A549 (cell line): ENCODE results near the gene CIAPIN1. TPM values are rescaled to one million over a fixed set of nuclear protein-coding genes. Genes with fewer than 3 reads are reported as not detected.

ENCODE experiments used
- ATAC-seq, 2 experiments: fragments of 200-7000 bp in 1 of 2; fragments of >200 bp in 1 of 2; cut with Nextera tagmentation in 1 of 2; cut with Tn5 transposase in 1 of 2; 3 replicates each; pipeline versions ENCODE4 v1.8.0 to v1.9.1; 2018 to 2020; ENCODE audit warnings: mild to moderate bottlenecking in 1 of 2, moderate library complexity in 1 of 2
- CTCF ChIA-PET: fragments of 300-600 bp; sonication (Branson Sonifier 250); formaldehyde crosslinking; extraction: SDS; loops from one replicate; lab custom pipeline; 2021; ENCODE audit warnings: antibody characterized with exemption, inconsistent platforms; lab: Yijun Ruan, JAX
- POLR2A ChIA-PET: fragments of 350-600 bp; formaldehyde crosslinking; extraction: SDS; loops from one replicate; lab custom pipeline; 2021; ENCODE audit warnings: antibody characterized with exemption, inconsistent platforms; lab: Yijun Ruan, JAX
- DNase-seq, 2 experiments: peaks; one replicate each; pipeline versions ENCODE4 v3.0.0 to v3.0.0-alpha.2; 2011 to 2016; ENCODE audit warnings: low read depth in 1 of 2, low spot score in 1 of 2
- FAIRE-seq: peaks from 2 replicates; lab custom pipeline; 2011; peaks lifted over from hg19 to GRCh38; lab: Jason Lieb, UNC
- H3K27ac ChIP-seq, 2 experiments: fragments of >200 bp; sonication (Bioruptor Twin); formaldehyde crosslinking; 3 replicates each; pipeline ENCODE4 v1.5.1; 2016 to 2017
- H3K4me1 ChIP-seq: fragments of >200 bp; sonication (Bioruptor Twin); formaldehyde crosslinking; 3 replicates; pipeline ENCODE4 v1.6.1; 2016
- H3K4me2 ChIP-seq: fragments of >200 bp; sonication (Bioruptor Twin); formaldehyde crosslinking; 3 replicates; pipeline ENCODE4 v1.6.1; 2016
- H3K4me3 ChIP-seq: fragments of >200 bp; sonication (Bioruptor Twin); formaldehyde crosslinking; 3 replicates; pipeline ENCODE4 v1.5.1; 2016
- H3K9me3 ChIP-seq: fragments of >200 bp; sonication (Bioruptor Twin); formaldehyde crosslinking; 3 replicates; pipeline ENCODE4 v1.6.1; 2016
- BHLHE40 ChIP-seq: IDR thresholded peaks from 2 replicates; pipeline ENCODE4 v1.6.1; 2012; ENCODE audit warnings: low read depth, low read length, inconsistent platforms
- CBX8 ChIP-seq: fragments of 200-600 bp; sonication (generic); IDR thresholded peaks from 2 replicates; pipeline ENCODE4 v1.6.1; 2016
- CEBPB ChIP-seq, 2 experiments: fragments of >200 bp in 1 of 2; sonication (Bioruptor Twin) in 1 of 2; formaldehyde crosslinking in 1 of 2; IDR thresholded peaks; 2 replicates each; pipeline ENCODE4 v1.6.1; 2012 to 2016
- CHD2 ChIP-seq: fragments of 150-350 bp; IDR thresholded peaks from 2 replicates; pipeline ENCODE4 v1.6.1; 2014; ENCODE audit warnings: low read length; ENCODE audit not compliant: partially characterized antibody
- CTCF ChIP-seq: fragments of >200 bp; sonication (Bioruptor Twin); formaldehyde crosslinking; IDR thresholded peaks from 3 replicates; pipeline ENCODE4 v1.5.1; 2016
- E2F6 ChIP-seq: IDR thresholded peaks from 2 replicates; pipeline ENCODE4 v1.6.1; 2012; ENCODE audit warnings: low read depth, borderline replicate concordance
- EHF ChIP-seq: fragments of 250-450 bp; sonication (Bioruptor Pico); IDR thresholded peaks from 2 replicates; pipeline ENCODE4 v1.5.0; 2020; ENCODE audit warnings: mild to moderate bottlenecking
- EP300 ChIP-seq, 2 experiments: fragments of >200 bp; sonication (Bioruptor Twin); formaldehyde crosslinking; IDR thresholded peaks; 2 replicates in 1 of 2; 3 replicates in 1 of 2; pipeline ENCODE4 v1.6.1; 2016 to 2017
- ESRRA ChIP-seq: fragments of 150-350 bp; IDR thresholded peaks from 2 replicates; pipeline ENCODE4 v1.6.1; 2014; ENCODE audit warnings: mild to moderate bottlenecking, low read length, borderline replicate concordance
- FOSB ChIP-seq: fragments of 250-450 bp; sonication (Bioruptor Pico); IDR thresholded peaks from 2 replicates; pipeline ENCODE4 v1.5.0; 2020; ENCODE audit warnings: mild to moderate bottlenecking, moderate library complexity
- FOSL2 ChIP-seq, 2 experiments: fragments of 450-650 bp in 1 of 2; fragments of >200 bp in 1 of 2; sonication (Bioruptor Twin) in 1 of 2; formaldehyde crosslinking; IDR thresholded peaks; 2 replicates each; pipeline versions ENCODE4 v1.5.0 to v1.6.1; 2016 to 2020; ENCODE audit warnings: mild to moderate bottlenecking in 1 of 2, moderate library complexity in 1 of 2
- FOXS1 ChIP-seq: fragments of 250-450 bp; sonication (Bioruptor Pico); IDR thresholded peaks from 2 replicates; pipeline ENCODE4 v1.5.0; 2020; ENCODE audit warnings: mild to moderate bottlenecking, moderate library complexity
- GATA3 ChIP-seq: IDR thresholded peaks from 2 replicates; pipeline ENCODE4 v1.6.1; 2012; ENCODE audit warnings: borderline replicate concordance
- HDAC2 ChIP-seq: fragments of 200-600 bp; sonication (generic); IDR thresholded peaks from 2 replicates; pipeline ENCODE4 v1.6.1; 2016
- HES2 ChIP-seq: fragments of >200 bp; sonication (Bioruptor Twin); formaldehyde crosslinking; IDR thresholded peaks from 2 replicates; pipeline ENCODE4 v1.6.1; 2016
- HEYL ChIP-seq: fragments of 250-450 bp; sonication (Bioruptor Pico); IDR thresholded peaks from 2 replicates; pipeline ENCODE4 v1.8.0; 2021; ENCODE audit warnings: mild to moderate bottlenecking, moderate library complexity
- HOXB13 ChIP-seq: fragments of 250-450 bp; sonication (Bioruptor Pico); IDR thresholded peaks from 2 replicates; pipeline ENCODE4 v1.5.0; 2020; ENCODE audit warnings: low read depth, mild to moderate bottlenecking, moderate library complexity
- JUN ChIP-seq, 2 experiments: fragments of >200 bp; sonication (Bioruptor Twin); formaldehyde crosslinking; IDR thresholded peaks; 2 replicates in 1 of 2; 3 replicates in 1 of 2; pipeline ENCODE4 v1.6.1; 2016 to 2017
- JUNB ChIP-seq: fragments of >200 bp; sonication (Bioruptor Twin); formaldehyde crosslinking; IDR thresholded peaks from 2 replicates; pipeline ENCODE4 v1.6.1; 2016
- KDM1A ChIP-seq: fragments of 200-600 bp; sonication (generic); IDR thresholded peaks from 2 replicates; pipeline ENCODE4 v1.6.1; 2016; ENCODE audit warnings: low read depth, mild to moderate bottlenecking
- MAFK ChIP-seq: fragments of 450-650 bp; IDR thresholded peaks from 2 replicates; pipeline ENCODE4 v1.6.1; 2014; ENCODE audit not compliant: partially characterized antibody
- MAZ ChIP-seq: fragments of 150-350 bp; IDR thresholded peaks from 2 replicates; pipeline ENCODE4 v1.6.1; 2014; ENCODE audit warnings: antibody characterized with exemption, low read depth, low read length, borderline replicate concordance
- MYC ChIP-seq: IDR thresholded peaks from 2 replicates; pipeline ENCODE4 v1.6.1; 2012; ENCODE audit warnings: mild to moderate bottlenecking, inconsistent platforms, low read length, improper control_type of control experiment, borderline replicate concordance
- NFE2L2 ChIP-seq: fragments of 150-350 bp; conservative IDR thresholded peaks from 2 replicates; pipeline ENCODE4 v1.6.1; 2014; ENCODE audit warnings: low read length
- NR3C1 ChIP-seq: fragments of >200 bp; sonication (Bioruptor Twin); formaldehyde crosslinking; IDR thresholded peaks from 3 replicates; pipeline ENCODE4 v1.6.1; 2017
- RAD21 ChIP-seq, 2 experiments: fragments of >200 bp in 1 of 2; sonication (Bioruptor Twin) in 1 of 2; formaldehyde crosslinking in 1 of 2; IDR thresholded peaks in 1 of 2; conservative IDR thresholded peaks in 1 of 2; 2 replicates in 1 of 2; 3 replicates in 1 of 2; pipeline ENCODE4 v1.6.1; 2012 to 2018; ENCODE audit warnings: inconsistent platforms in 1 of 2
- RARB ChIP-seq: fragments of 250-450 bp; sonication (Bioruptor Pico); IDR thresholded peaks from 2 replicates; pipeline ENCODE4 v1.8.0; 2021; ENCODE audit warnings: mild to moderate bottlenecking, moderate library complexity
- RCOR1 ChIP-seq: fragments of 150-350 bp; IDR thresholded peaks from 2 replicates; pipeline ENCODE4 v1.6.1; 2014; ENCODE audit warnings: antibody characterized with exemption, low read length, low read depth
- RFX5 ChIP-seq: fragments of 450-650 bp; IDR thresholded peaks from 2 replicates; pipeline ENCODE4 v1.7.1; 2014; ENCODE audit warnings: antibody characterized with exemption, mild to moderate bottlenecking, moderate library complexity
- RNF2 ChIP-seq: fragments of 200-600 bp; sonication (generic); IDR thresholded peaks from 2 replicates; pipeline ENCODE4 v1.6.1; 2016; ENCODE audit warnings: low read depth, mild to moderate bottlenecking, antibody characterized with exemption, moderate library complexity, borderline replicate concordance
- SMC3 ChIP-seq: fragments of >200 bp; sonication (Bioruptor Twin); formaldehyde crosslinking; IDR thresholded peaks from 3 replicates; pipeline ENCODE4 v1.6.1; 2018; ENCODE audit warnings: inconsistent platforms
- USF2 ChIP-seq: fragments of 450-650 bp; IDR thresholded peaks from 2 replicates; pipeline ENCODE4 v1.6.1; 2014; ENCODE audit warnings: antibody characterized with exemption
- ZC3H11A ChIP-seq: fragments of 450-650 bp; IDR thresholded peaks from 2 replicates; pipeline ENCODE4 v1.6.1; 2014; ENCODE audit warnings: antibody characterized with exemption, mild to moderate bottlenecking
- ZFP36 ChIP-seq: fragments of 450-650 bp; IDR thresholded peaks from 2 replicates; pipeline ENCODE4 v1.6.1; 2014; ENCODE audit warnings: borderline replicate concordance; ENCODE audit not compliant: partially characterized antibody
- ZSCAN20 ChIP-seq: fragments of 250-450 bp; sonication (Bioruptor Pico); IDR thresholded peaks from 2 replicates; pipeline ENCODE4 v1.8.0; 2022; ENCODE audit warnings: mild to moderate bottlenecking, moderate library complexity
- WGBS: methylation state at CpG from one replicate; pipeline ENCODE4 v1.1.6; 2017; ENCODE audit errors: missing lambda C conversion rate; 5-methylcytosine and 5-hydroxymethylcytosine counted together
- polyA plus RNA-seq, 4 experiments: library from polyadenylated mRNA; depleted of rRNA in 3 of 4; stranded (reverse); fragments of >200 nt; fragmentation: RNase III in 1 of 4; extraction: RNeasy Plus Mini Kit Qiagen cat#74134 plus additional on column Dnase treatment in 1 of 4; gene quantifications; 2 replicates in 3 of 4; 3 replicates in 1 of 4; pipeline ENCODE4 v1.2.3, GENCODE V29; 2011 to 2017
- TF ChIP-seq, protein P1 (sequence below): fragments of 250-450 bp; sonication (Bioruptor Pico); IDR thresholded peaks from 2 replicates; pipeline ENCODE4 v1.5.0; 2020; ENCODE audit warnings: low read depth, mild to moderate bottlenecking, moderate library complexity

Gene CIAPIN1
- polyA plus RNA-seq, 2 of the 4 experiments (the other 2 are of a cell fraction), result 71.5 to 101 TPM

GRCh38 chr16:57471209-57471608, 24.0 kb upstream of the CIAPIN1 start (continued):
- no peak for TF ChIP-seq KDM1A
- TF ChIP-seq, protein P1, sequence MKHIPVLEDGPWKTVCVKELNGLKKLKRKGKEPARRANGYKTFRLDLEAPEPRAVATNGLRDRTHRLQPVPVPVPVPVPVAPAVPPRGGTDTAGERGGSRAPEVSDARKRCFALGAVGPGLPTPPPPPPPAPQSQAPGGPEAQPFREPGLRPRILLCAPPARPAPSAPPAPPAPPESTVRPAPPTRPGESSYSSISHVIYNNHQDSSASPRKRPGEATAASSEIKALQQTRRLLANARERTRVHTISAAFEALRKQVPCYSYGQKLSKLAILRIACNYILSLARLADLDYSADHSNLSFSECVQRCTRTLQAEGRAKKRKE (CRISPR knock-in tag), result no peak

DNA sequence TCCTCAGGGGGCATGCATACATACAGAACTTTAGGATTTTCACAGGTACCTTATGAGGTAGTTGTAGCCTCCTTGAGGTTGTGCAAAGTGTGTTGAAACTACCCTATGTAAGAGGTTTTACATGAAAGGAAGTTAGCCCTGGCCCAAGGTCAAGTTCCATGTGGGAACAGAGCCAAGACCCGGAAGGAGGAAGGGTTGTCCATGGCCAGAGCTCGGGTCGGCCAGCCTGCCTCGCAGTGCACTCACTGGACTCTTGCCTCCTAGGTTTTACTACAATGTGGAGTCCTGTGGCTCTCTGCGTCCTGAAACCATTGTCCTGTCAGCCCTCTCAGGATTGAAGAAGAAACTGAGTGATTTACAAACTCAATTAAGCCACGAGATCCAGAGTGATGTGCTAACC, 23.5 kb upstream of the CIAPIN1 start:
- DNase-seq (peak in 1 of 2 experiments; percentile 66), ATAC-seq (peak in 1 of 2 experiments; percentile 3; a peak in 2 of 6 replicates), FAIRE-seq (peak; percentile 68)
- Histone ChIP-seq H3K27ac (peak overlapping the region; percentile 96 to 98), H3K4me3 (peak overlapping the region; percentile 26; the same call in 2 of the 3 replicates), H3K4me1 (peaks cover 93% of the 10 kb centered on the region), H3K9me3 (no peaks in the 10 kb centered on the region), H3K4me2 (peak overlapping the region; percentile 87)
- ChIA-PET CTCF (interaction anchor here (0.7 to 3.1 kb wide), 10 partner anchors 9 to 52 kb away, joined by 3 to 24 read pairs (median 4); partner anchors contain the start of gene POLR2C), POLR2A (interaction anchor here (0.6 to 3.0 kb wide), 4 partner anchors 8 to 119 kb away, joined by 6 to 25 read pairs (median 11); partner anchors contain the start of genes CIAPIN1, COQ9 and POLR2C)
- 18% methylated on average over 6 of the region's 6 CpGs for WGBS
- TF ChIP-seq GATA3 (no peak), RFX5 (no peak), JUN (IDR thresholded peaks at IDR 0.05) (peak in 1 of 2 experiments; percentile 40; a peak in 1 of 5 replicates), ZSCAN20 (CRISPR knock-in tag) (peak; percentile 58; the same call in 1 of the 2 replicates), E2F6 (no peak), EHF (CRISPR knock-in tag) (0 out of 2 replicates have a peak, but pooled peaks have one; percentile 27), RNF2 (no peak), FOXS1 (CRISPR knock-in tag) (no peak), CTCF (0 out of 3 replicates have a peak, but pooled peaks have one; percentile 6), CHD2 (no peak), JUNB (no peak), SMC3 (peak; percentile 8; the same call in 1 of the 3 replicates), ZFP36 (no peak), EP300 (IDR thresholded peaks at IDR 0.05) (peak; percentile 34; a peak in 1 of 5 replicates), FOSB (no peak), RCOR1 (no peak), MYC (no peak), CBX8 (no peak), USF2 (no peak), HOXB13 (peak; percentile 15; the same call in 1 of the 2 replicates), ZC3H11A (no peak), ESRRA (0 out of 2 replicates have a peak, but pooled peaks have one; percentile 35), CEBPB (IDR thresholded peaks at IDR 0.05) (peak in 1 of 2 experiments; percentile 42; a peak in 1 of 4 replicates), NR3C1 (no peak), MAZ (no peak), BHLHE40 (no peak), MAFK (no peak), HDAC2 (no peak), FOSL2 (IDR thresholded peaks at IDR 0.05) (no peak), FOSL2 (CRISPR knock-in tag; IDR thresholded peaks at IDR 0.05) (no peak), HES2 (no peak), NFE2L2 (no peak), HEYL (CRISPR knock-in tag) (no peak), RARB (no peak), RAD21 (conservative IDR thresholded peaks at IDR 0.05 in 1 of 2, IDR thresholded peaks at IDR 0.05 in 1 of 2) (no peak)
- TF ChIP-seq, protein P1 (CRISPR knock-in tag), result no peak
